K562 (cell line): ENCODE data around the gene MAML3.

Experiments
- E2F3 ChIP-seq: fragments of 250-450 bp; sonication (Bioruptor Pico); IDR thresholded peaks from 2 replicates; pipeline ENCODE4 v1.4.0; 2020; ENCODE audit warnings: mild to moderate bottlenecking
- FOXM1 ChIP-seq, 2 experiments: fragments of 450-650 bp in 1 of 2; sonication (generic) in 1 of 2; formaldehyde crosslinking in 1 of 2; IDR thresholded peaks; 2 replicates each; pipeline versions ENCODE4 v1.6.1 to v1.9.0; 2017 to 2022; ENCODE audit warnings: low read depth in 2 of 2, mild to moderate bottlenecking in 2 of 2, missing genetic modification reagents in 1 of 2, moderate library complexity in 1 of 2
- GATAD2A ChIP-seq: fragments of 450-650 bp; IDR thresholded peaks from 2 replicates; pipeline ENCODE4 v1.6.1; 2017
- POLR2A ChIP-seq: fragments of 450-650 bp; conservative IDR thresholded peaks from 2 replicates; pipeline ENCODE4 v1.6.1; 2016
- RBM17 ChIP-seq: fragments of 200-400 bp; formaldehyde crosslinking; IDR thresholded peaks from 2 replicates; pipeline ENCODE4 v1.6.1; 2017; ENCODE audit warnings: low read depth, mild to moderate bottlenecking, low read length, borderline replicate concordance
- TAF1 ChIP-seq: IDR thresholded peaks from 2 replicates; pipeline ENCODE4 v1.6.1; 2011; ENCODE audit warnings: mild to moderate bottlenecking, low read length, moderate library complexity; ENCODE audit not compliant: insufficient read depth, control insufficient read depth, severe bottlenecking; ENCODE audit errors: extremely low read depth
- TCF7L2 ChIP-seq: fragments of 150-350 bp; IDR thresholded peaks from 2 replicates; pipeline ENCODE4 v1.6.1; 2016; ENCODE audit warnings: low read depth, mild to moderate bottlenecking, low read length, moderate library complexity
- TF ChIP-seq, protein P1 (sequence below): sonication (generic); formaldehyde crosslinking; IDR thresholded peaks from 2 replicates; pipeline ENCODE4 v1.8.1; 2023; ENCODE audit warnings: missing genetic modification reagents, mild to moderate bottlenecking, borderline replicate concordance
- TF ChIP-seq, protein P2 (sequence below), 2 experiments: fragments of 450-650 bp; IDR thresholded peaks; 2 replicates each; pipeline ENCODE4 v1.6.1; 2016; ENCODE audit warnings: mild to moderate bottlenecking in 2 of 2, borderline replicate concordance in 1 of 2, low read depth in 1 of 2, moderate library complexity in 1 of 2
- TF ChIP-seq, protein P3 (sequence below), 2 experiments: fragments of 450-650 bp in 1 of 2; sonication (generic) in 1 of 2; formaldehyde crosslinking in 1 of 2; IDR thresholded peaks in 1 of 2; conservative IDR thresholded peaks in 1 of 2; 2 replicates each; pipeline versions ENCODE4 v1.6.1 to v1.8.1; 2016 to 2023; ENCODE audit warnings: mild to moderate bottlenecking in 2 of 2, moderate library complexity in 2 of 2, inconsistent platforms in 1 of 2, missing genetic modification reagents in 1 of 2
- TF ChIP-seq, protein P4 (sequence below): fragments of 450-650 bp; IDR thresholded peaks from 2 replicates; pipeline ENCODE4 v1.6.1; 2016; ENCODE audit warnings: borderline replicate concordance

DNA sequence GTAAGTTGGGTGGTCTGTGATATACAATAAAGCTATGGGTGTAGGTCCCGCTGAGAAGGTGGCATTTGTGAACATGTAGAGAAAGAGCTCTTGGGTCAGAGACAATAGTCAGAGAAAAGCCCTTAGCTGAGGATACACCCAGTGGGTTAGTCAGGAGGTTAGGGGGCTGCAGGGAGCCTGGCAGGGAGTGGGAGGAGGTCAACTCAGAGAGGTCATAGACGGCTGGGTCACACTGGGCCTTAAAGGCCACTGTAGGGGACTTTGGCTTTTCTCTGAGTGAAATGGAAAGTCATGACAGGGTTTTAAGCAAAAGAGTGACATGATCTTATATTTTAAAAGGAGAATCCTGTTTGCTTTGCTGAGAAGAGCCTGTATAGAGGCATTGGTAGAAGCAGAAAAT, 471.7 kb downstream of the MAML3 start:
- no peak for TF ChIP-seq POLR2A
- TF ChIP-seq E2F3 (CRISPR knock-in tag) = no peak
- TF ChIP-seq, protein P1, sequence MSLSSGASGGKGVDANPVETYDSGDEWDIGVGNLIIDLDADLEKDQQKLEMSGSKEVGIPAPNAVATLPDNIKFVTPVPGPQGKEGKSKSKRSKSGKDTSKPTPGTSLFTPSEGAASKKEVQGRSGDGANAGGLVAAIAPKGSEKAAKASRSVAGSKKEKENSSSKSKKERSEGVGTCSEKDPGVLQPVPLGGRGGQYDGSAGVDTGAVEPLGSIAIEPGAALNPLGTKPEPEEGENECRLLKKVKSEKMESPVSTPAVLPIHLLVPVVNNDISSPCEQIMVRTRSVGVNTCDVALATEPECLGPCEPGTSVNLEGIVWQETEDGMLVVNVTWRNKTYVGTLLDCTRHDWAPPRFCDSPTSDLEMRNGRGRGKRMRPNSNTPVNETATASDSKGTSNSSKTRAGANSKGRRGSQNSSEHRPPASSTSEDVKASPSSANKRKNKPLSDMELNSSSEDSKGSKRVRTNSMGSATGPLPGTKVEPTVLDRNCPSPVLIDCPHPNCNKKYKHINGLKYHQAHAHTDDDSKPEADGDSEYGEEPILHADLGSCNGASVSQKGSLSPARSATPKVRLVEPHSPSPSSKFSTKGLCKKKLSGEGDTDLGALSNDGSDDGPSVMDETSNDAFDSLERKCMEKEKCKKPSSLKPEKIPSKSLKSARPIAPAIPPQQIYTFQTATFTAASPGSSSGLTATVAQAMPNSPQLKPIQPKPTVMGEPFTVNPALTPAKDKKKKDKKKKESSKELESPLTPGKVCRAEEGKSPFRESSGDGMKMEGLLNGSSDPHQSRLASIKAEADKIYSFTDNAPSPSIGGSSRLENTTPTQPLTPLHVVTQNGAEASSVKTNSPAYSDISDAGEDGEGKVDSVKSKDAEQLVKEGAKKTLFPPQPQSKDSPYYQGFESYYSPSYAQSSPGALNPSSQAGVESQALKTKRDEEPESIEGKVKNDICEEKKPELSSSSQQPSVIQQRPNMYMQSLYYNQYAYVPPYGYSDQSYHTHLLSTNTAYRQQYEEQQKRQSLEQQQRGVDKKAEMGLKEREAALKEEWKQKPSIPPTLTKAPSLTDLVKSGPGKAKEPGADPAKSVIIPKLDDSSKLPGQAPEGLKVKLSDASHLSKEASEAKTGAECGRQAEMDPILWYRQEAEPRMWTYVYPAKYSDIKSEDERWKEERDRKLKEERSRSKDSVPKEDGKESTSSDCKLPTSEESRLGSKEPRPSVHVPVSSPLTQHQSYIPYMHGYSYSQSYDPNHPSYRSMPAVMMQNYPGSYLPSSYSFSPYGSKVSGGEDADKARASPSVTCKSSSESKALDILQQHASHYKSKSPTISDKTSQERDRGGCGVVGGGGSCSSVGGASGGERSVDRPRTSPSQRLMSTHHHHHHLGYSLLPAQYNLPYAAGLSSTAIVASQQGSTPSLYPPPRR (CRISPR knock-in tag) = no peak
- TF ChIP-seq, protein P2, sequence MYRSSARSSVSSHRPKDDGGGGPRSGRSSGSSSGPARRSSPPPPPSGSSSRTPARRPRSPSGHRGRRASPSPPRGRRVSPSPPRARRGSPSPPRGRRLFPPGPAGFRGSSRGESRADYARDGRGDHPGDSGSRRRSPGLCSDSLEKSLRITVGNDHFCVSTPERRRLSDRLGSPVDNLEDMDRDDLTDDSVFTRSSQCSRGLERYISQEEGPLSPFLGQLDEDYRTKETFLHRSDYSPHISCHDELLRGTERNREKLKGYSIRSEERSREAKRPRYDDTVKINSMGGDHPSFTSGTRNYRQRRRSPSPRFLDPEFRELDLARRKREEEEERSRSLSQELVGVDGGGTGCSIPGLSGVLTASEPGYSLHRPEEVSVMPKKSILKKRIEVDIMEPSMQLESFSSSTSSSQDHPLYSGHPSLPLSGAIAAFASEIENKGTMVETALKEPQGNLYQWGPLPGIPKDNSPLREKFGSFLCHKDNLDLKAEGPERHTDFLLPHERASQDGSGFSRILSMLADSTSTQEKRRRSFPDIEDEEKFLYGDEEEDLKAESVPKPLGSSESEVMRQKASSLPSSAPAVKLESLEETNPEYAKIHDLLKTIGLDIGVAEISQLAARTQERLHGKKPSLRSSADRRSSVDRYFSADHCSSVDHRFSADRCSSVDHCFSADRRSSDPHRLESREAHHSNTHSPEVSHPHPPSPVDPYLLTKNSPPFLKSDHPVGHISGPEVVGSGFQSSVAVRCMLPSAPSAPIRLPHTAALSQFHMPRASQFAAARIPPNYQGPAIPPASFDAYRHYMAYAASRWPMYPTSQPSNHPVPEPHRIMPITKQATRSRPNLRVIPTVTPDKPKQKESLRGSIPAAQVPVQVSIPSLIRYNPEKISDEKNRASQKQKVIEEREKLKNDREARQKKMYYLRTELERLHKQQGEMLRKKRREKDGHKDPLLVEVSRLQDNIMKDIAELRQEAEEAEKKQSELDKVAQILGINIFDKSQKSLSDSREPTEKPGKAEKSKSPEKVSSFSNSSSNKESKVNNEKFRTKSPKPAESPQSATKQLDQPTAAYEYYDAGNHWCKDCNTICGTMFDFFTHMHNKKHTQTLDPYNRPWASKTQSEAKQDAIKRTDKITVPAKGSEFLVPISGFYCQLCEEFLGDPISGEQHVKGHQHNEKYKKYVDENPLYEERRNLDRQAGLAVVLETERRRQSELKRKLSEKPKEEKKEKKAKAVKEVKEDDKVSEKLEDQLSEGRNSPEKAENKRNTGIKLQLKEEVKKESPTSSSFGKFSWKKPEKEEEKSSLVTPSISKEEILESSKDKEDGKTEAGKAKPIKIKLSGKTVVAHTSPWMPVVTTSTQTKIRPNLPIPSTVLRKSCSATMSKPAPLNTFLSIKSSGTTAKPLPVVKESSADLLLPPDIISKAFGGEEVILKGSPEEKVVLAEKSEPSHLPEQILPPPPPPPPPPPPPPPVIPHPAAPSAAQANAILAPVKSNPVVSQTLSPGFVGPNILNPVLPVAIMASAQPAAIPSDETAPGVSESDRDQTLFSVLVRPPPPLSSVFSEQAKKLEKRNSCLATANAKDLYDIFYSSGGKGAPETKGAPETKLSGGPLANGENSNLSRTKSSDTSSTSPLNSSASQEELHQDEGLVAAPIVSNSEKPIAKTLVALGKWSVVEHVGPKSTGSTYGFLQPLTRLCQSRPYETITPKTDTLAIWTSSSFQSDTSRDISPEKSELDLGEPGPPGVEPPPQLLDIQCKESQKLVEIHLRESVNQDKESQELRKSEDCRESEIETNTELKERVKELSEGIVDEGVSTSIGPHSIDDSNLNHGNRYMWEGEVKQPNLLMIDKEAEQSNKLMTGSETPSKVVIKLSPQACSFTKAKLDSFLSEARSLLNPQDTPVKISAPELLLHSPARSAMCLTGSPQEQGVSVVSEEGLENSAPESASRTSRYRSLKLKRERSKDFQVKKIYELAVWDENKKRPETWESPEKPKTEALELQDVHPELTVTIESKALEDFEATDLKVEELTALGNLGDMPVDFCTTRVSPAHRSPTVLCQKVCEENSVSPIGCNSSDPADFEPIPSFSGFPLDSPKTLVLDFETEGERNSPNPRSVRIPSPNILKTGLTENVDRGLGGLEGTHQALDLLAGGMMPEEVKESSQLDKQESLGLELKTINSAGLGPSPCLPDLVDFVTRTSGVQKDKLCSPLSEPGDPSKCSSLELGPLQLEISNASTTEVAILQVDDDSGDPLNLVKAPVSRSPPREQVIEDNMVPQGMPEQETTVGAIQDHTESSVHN (IDR thresholded peaks at IDR 0.05; ENCODE audit: borderline replicate concordance in 1 of 2, low read depth in 1 of 2) = no peak
- no peak for TF ChIP-seq GATAD2A
- TF ChIP-seq FOXM1 (IDR thresholded peaks at IDR 0.05; ENCODE audit: low read depth) = no peak
- no peak for TF ChIP-seq FOXM1 (CRISPR knock-in tag; IDR thresholded peaks at IDR 0.05; ENCODE audit: low read depth)
- TF ChIP-seq, protein P3, sequence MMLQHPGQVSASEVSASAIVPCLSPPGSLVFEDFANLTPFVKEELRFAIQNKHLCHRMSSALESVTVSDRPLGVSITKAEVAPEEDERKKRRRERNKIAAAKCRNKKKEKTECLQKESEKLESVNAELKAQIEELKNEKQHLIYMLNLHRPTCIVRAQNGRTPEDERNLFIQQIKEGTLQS (IDR thresholded peaks at IDR 0.05) = no peak
- TF ChIP-seq, protein P3 (CRISPR knock-in tag; conservative IDR thresholded peaks at IDR 0.05) = no peak
- TF ChIP-seq TAF1 = no peak
- TF ChIP-seq, protein P4, sequence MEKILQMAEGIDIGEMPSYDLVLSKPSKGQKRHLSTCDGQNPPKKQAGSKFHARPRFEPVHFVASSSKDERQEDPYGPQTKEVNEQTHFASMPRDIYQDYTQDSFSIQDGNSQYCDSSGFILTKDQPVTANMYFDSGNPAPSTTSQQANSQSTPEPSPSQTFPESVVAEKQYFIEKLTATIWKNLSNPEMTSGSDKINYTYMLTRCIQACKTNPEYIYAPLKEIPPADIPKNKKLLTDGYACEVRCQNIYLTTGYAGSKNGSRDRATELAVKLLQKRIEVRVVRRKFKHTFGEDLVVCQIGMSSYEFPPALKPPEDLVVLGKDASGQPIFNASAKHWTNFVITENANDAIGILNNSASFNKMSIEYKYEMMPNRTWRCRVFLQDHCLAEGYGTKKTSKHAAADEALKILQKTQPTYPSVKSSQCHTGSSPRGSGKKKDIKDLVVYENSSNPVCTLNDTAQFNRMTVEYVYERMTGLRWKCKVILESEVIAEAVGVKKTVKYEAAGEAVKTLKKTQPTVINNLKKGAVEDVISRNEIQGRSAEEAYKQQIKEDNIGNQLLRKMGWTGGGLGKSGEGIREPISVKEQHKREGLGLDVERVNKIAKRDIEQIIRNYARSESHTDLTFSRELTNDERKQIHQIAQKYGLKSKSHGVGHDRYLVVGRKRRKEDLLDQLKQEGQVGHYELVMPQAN = no peak
- no peak for TF ChIP-seq RBM17
- no peak for TF ChIP-seq TCF7L2
